H1 (cell line): ENCODE data around the gene ARID3B. TPM values are rescaled to one million over a fixed set of nuclear protein-coding genes. Genes with fewer than 3 reads are reported as not detected.

Experiments
- CTCF ChIA-PET: fragments of 300-600 bp; sonication (Branson Sonifier 250); formaldehyde crosslinking; loops from one replicate; lab custom pipeline; 2021; ENCODE audit not compliant: partially characterized antibody; lab: Charles Lee
- POLR2A ChIA-PET: fragments of 300-600 bp; sonication (Branson Sonifier 250); formaldehyde crosslinking; loops from one replicate; lab custom pipeline; 2021; ENCODE audit warnings: inconsistent platforms; ENCODE audit not compliant: partially characterized antibody; lab: Charles Lee
- DNase-seq, 2 experiments: peaks; one replicate each; pipeline versions ENCODE4 v3.0.0 to v3.0.0-alpha.2; 2010 to 2022; ENCODE audit warnings: low spot score in 2 of 2, low read depth in 1 of 2, mixed read lengths in 1 of 2
- FAIRE-seq: peaks from 2 replicates; lab custom pipeline; 2011; peaks lifted over from hg19 to GRCh38; lab: Jason Lieb, UNC
- H2AFZ ChIP-seq: 2 replicates; pipeline ENCODE4 v1.8.1; 2012; ENCODE audit warnings: low read length, inconsistent platforms
- H2AK5ac ChIP-seq: 2 replicates; pipeline ENCODE4 v1.6.1; 2013; ENCODE audit warnings: low read depth, low read length
- H2BK120ac ChIP-seq: replicated peaks from 2 replicates; pipeline ENCODE3; 2013; ENCODE audit warnings: low read depth, low read length, inconsistent platforms
- H2BK12ac ChIP-seq: 2 replicates; pipeline ENCODE4 v1.6.1; 2013; ENCODE audit warnings: low read depth, low read length
- H2BK15ac ChIP-seq: 2 replicates; pipeline ENCODE4 v1.6.1; 2013; ENCODE audit warnings: low read length
- H2BK20ac ChIP-seq: 2 replicates; pipeline ENCODE4 v1.6.1; 2013; ENCODE audit warnings: low read length
- H2BK5ac ChIP-seq: 2 replicates; pipeline ENCODE4 v1.6.1; 2013; ENCODE audit warnings: low read depth, low read length
- H3K14ac ChIP-seq: 2 replicates; pipeline ENCODE4 v1.6.1; 2013; ENCODE audit warnings: inconsistent platforms; ENCODE audit not compliant: insufficient read length
- H3K18ac ChIP-seq: 2 replicates; pipeline ENCODE4 v1.6.1; 2013; ENCODE audit warnings: low read length; ENCODE audit errors: extremely low read depth
- H3K23ac ChIP-seq: 2 replicates; pipeline ENCODE4 v1.6.1; 2013; ENCODE audit warnings: inconsistent platforms; ENCODE audit not compliant: insufficient read length
- H3K23me2 ChIP-seq: 2 replicates; pipeline ENCODE4 v1.6.1; 2013; ENCODE audit warnings: low read depth, low read length
- H3K27ac ChIP-seq: 2 replicates; pipeline ENCODE4 v1.6.1; 2011; ENCODE audit warnings: low read depth, low read length, inconsistent platforms
- H3K27me3 ChIP-seq, 4 experiments: replicated peaks in 1 of 4; 1 replicate in 1 of 4; 2 replicates in 3 of 4; pipeline versions ENCODE4 v1.6.1 to v1.8.1; 2011 to 2013; ENCODE audit warnings: low read length in 3 of 4, mild to moderate bottlenecking in 3 of 4, inconsistent platforms in 2 of 4, mixed read lengths in 2 of 4, moderate library complexity in 1 of 4; ENCODE audit not compliant: control insufficient read depth in 3 of 4, insufficient read depth in 3 of 4; ENCODE audit errors: extremely low read depth in 1 of 4
- H3K36me3 ChIP-seq, 4 experiments: 2 replicates each; pipeline versions ENCODE4 v1.6.1 to v1.8.1; 2011 to 2013; ENCODE audit warnings: mild to moderate bottlenecking in 4 of 4, low read length in 3 of 4, moderate library complexity in 2 of 4, control low read depth in 1 of 4, inconsistent platforms in 1 of 4; ENCODE audit not compliant: insufficient read depth in 4 of 4, control insufficient read depth in 2 of 4
- H3K4ac ChIP-seq: replicated peaks from 2 replicates; pipeline ENCODE3; 2013; ENCODE audit warnings: low read length, low read depth, mixed read lengths, inconsistent platforms; ENCODE audit not compliant: insufficient read length
- H3K4me1 ChIP-seq, 4 experiments: replicated peaks in 1 of 4; 1 replicate in 1 of 4; 2 replicates in 3 of 4; pipeline versions ENCODE4 v1.6.1 to v1.8.1; 2011 to 2013; ENCODE audit warnings: low read length in 3 of 4, inconsistent platforms in 2 of 4, mixed read lengths in 1 of 4; ENCODE audit not compliant: insufficient read depth in 4 of 4, control insufficient read depth in 3 of 4
- H3K4me2 ChIP-seq, 2 experiments: 2 replicates each; pipeline versions ENCODE4 v1.6.1 to v1.8.1; 2011 to 2013; ENCODE audit warnings: low read depth in 2 of 2, low read length in 2 of 2, control low read depth in 1 of 2, inconsistent platforms in 1 of 2, mild to moderate bottlenecking in 1 of 2; ENCODE audit not compliant: insufficient read depth in 1 of 2
- H3K4me3 ChIP-seq, 4 experiments: fragments of 200-600, 300-600 bp in 1 of 4; sonication (generic), shearing (Covaris generic), sonication (Bioruptor Twin) in 1 of 4; 2 replicates each; pipeline versions ENCODE4 v1.5.1 to v1.8.1; 2011 to 2016; ENCODE audit warnings: low read length in 4 of 4, low read depth in 3 of 4, control low read depth in 2 of 4, inconsistent platforms in 2 of 4, mild to moderate bottlenecking in 2 of 4, mixed read lengths in 1 of 4, moderate library complexity in 1 of 4; ENCODE audit not compliant: insufficient read depth in 2 of 4; ENCODE audit errors: extremely low read depth in 1 of 4
- H3K56ac ChIP-seq: replicated peaks from 2 replicates; pipeline ENCODE3; 2013; ENCODE audit warnings: low read depth, mild to moderate bottlenecking, mixed read lengths, low read length, inconsistent platforms; ENCODE audit not compliant: insufficient read length
- H3K79me1 ChIP-seq: 2 replicates; pipeline ENCODE4 v1.6.1; 2013; ENCODE audit warnings: low read depth, low read length, control low read depth
- H3K79me2 ChIP-seq, 2 experiments: 2 replicates each; pipeline versions ENCODE4 v1.6.1 to v1.8.1; 2012 to 2013; ENCODE audit warnings: low read length in 2 of 2, mild to moderate bottlenecking in 2 of 2, inconsistent platforms in 1 of 2; ENCODE audit not compliant: insufficient read depth in 2 of 2, control insufficient read depth in 1 of 2
- H3K9ac ChIP-seq, 4 experiments: replicated peaks in 1 of 4; 1 replicate in 1 of 4; 2 replicates in 3 of 4; pipeline versions ENCODE4 v1.6.1 to v1.8.1; 2011 to 2013; ENCODE audit warnings: low read depth in 3 of 4, low read length in 3 of 4, control low read depth in 2 of 4, mild to moderate bottlenecking in 2 of 4, moderate library complexity in 2 of 4, inconsistent platforms in 1 of 4; ENCODE audit errors: extremely low read depth in 1 of 4
- H3K9me3 ChIP-seq, 2 experiments: 2 replicates each; pipeline versions ENCODE4 v1.6.1 to v1.8.1; 2012 to 2013; ENCODE audit warnings: mild to moderate bottlenecking in 2 of 2, moderate library complexity in 2 of 2, control low read depth in 1 of 2, inconsistent platforms in 1 of 2, low read depth in 1 of 2, low read length in 1 of 2, mixed read lengths in 1 of 2; ENCODE audit not compliant: insufficient read depth in 2 of 2
- H4K20me1 ChIP-seq, 2 experiments: replicated peaks in 1 of 2; 2 replicates each; pipeline versions ENCODE3 to v1.8.1; 2011 to 2013; ENCODE audit warnings: inconsistent platforms in 2 of 2, low read length in 2 of 2, mild to moderate bottlenecking in 1 of 2; ENCODE audit not compliant: insufficient read depth in 2 of 2, control insufficient read depth in 1 of 2
- H4K5ac ChIP-seq: 2 replicates; pipeline ENCODE4 v1.6.1; 2013; ENCODE audit warnings: low read length, low read depth, mixed read lengths, inconsistent platforms; ENCODE audit not compliant: insufficient read length
- H4K8ac ChIP-seq: 2 replicates; pipeline ENCODE4 v1.8.0; 2013; ENCODE audit warnings: mild to moderate bottlenecking, moderate library complexity, low read length, inconsistent platforms; ENCODE audit not compliant: insufficient read depth; ENCODE audit errors: extremely low read depth
- H4K91ac ChIP-seq: replicated peaks from 2 replicates; pipeline ENCODE3; 2013; ENCODE audit warnings: low read length, mixed read lengths, inconsistent platforms; ENCODE audit not compliant: insufficient read length
- GABPA ChIP-seq: IDR thresholded peaks from 2 replicates; pipeline ENCODE4 v1.6.1; 2011; ENCODE audit warnings: mild to moderate bottlenecking, low read length, moderate library complexity, borderline replicate concordance; ENCODE audit not compliant: insufficient read depth
- GTF2F1 ChIP-seq: IDR thresholded peaks from 2 replicates; pipeline ENCODE4 v1.6.1; 2012; ENCODE audit warnings: low read depth, low read length, improper control_type of control experiment, borderline replicate concordance
- JUND ChIP-seq: IDR thresholded peaks from 2 replicates; pipeline ENCODE4 v1.6.1; 2011; ENCODE audit warnings: mild to moderate bottlenecking, improper control_type of control experiment, low read length
- NANOG ChIP-seq: IDR thresholded peaks from 2 replicates; pipeline ENCODE4 v1.6.1; 2011; ENCODE audit warnings: low read length, low read depth, mild to moderate bottlenecking, inconsistent platforms; ENCODE audit not compliant: insufficient read depth, poor library complexity, severe bottlenecking
- TBP ChIP-seq: IDR thresholded peaks from 2 replicates; pipeline ENCODE4 v1.6.1; 2011; ENCODE audit warnings: low read depth, low read length, improper control_type of control experiment
- TEAD4 ChIP-seq: IDR thresholded peaks from 2 replicates; pipeline ENCODE4 v1.6.1; 2012; ENCODE audit warnings: low read depth, low read length, inconsistent platforms, mixed read lengths
- WGBS, 2 experiments: shearing (Covaris generic) in 1 of 2; methylation state at CpG; one replicate each; pipeline versions ENCODE4 v1.1.6 to v1.1.7; 2013 to 2015; ENCODE audit warnings: low lambda C conversion rate in 2 of 2, mixed read lengths in 2 of 2, inconsistent platforms in 1 of 2, low coverage in 1 of 2, missing lambda C conversion rate in 1 of 2; ENCODE audit not compliant: insufficient replicate concordance in 2 of 2, insufficient coverage in 1 of 2, insufficient read length in 1 of 2; ENCODE audit errors: extremely low coverage in 1 of 2, missing lambda C conversion rate in 1 of 2; 5-methylcytosine and 5-hydroxymethylcytosine counted together
- polyA plus RNA-seq, 7 experiments: library from polyadenylated mRNA; depleted of rRNA in 3 of 7; stranded (reverse) in 5 of 7; unstranded in 2 of 7; fragments of >200 nt in 5 of 7; fragments of 200-250 nt in 2 of 7; gene quantifications; 1 replicate in 5 of 7; 2 replicates in 1 of 7; 4 replicates in 1 of 7; pipeline versions ENCODE4 v1.2.1 to v1.2.3, GENCODE V29; 2011 to 2013; ENCODE audit warnings: missing spikeins in 2 of 7, mixed read lengths in 2 of 7
- total RNA-seq: library from RNA; stranded (reverse); fragmentation: NEBNext Ultra II Directional; extraction: Animal tissue kit (Norgen Biotek cat#: 25700); gene quantifications from 2 replicates; pipeline ENCODE4 v1.2.1, GENCODE V29; 2021
- TF ChIP-seq, protein P1 (sequence below), 3 experiments: IDR thresholded peaks; 1 replicate in 2 of 3; 2 replicates in 1 of 3; pipeline versions ENCODE4 v1.5.1 to v1.6.1; 2011; ENCODE audit warnings: low read length in 3 of 3, mild to moderate bottlenecking in 3 of 3, inconsistent platforms in 2 of 3, low read depth in 1 of 3, moderate library complexity in 1 of 3; ENCODE audit not compliant: insufficient read depth in 1 of 3; ENCODE audit errors: control extremely low read depth in 1 of 3

The ARID3B gene
- total and polyA plus RNA-seq, 2 of the 8 experiments (the other 6 are each of a cell fraction or from before 2014, with no cell fraction given) = 81.0 to 115 TPM

DNA sequence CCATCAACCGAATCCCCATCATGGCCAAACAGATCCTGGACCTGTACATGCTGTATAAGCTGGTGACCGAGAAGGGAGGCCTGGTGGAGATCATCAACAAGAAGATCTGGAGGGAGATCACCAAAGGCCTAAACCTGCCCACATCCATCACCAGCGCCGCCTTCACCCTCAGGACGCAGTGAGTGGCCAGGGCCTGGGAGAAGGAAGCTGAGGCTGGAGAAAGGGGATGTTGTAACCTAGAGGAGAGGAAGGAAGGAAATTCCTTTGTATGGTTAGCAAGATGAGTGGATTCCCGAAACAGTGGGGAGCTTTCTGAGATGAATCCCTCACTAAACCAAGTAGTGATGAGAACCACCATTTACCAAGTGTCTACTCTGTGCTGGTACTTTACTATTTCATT, 48.8 kb downstream of the ARID3B start:
- peaks cover 0 to 6% (median 5%) of the 10 kb centered on the region in 4 experiments; a peak in 3 of 7 replicates for H3K4me1 ChIP-seq
- no peak overlapping the region for H2BK15ac ChIP-seq
- no peaks in the 10 kb centered on the region for H3K27me3 ChIP-seq
- 0 out of 2 replicates have a peak, but pooled peaks cover 10% of the 10 kb centered on the region for H3K79me1 ChIP-seq
- H3K4me3 ChIP-seq = no peak overlapping the region
- H2BK12ac ChIP-seq = no peak overlapping the region
- no peaks in the 10 kb centered on the region for H3K23me2 ChIP-seq
- H2AFZ ChIP-seq = no peak overlapping the region
- no peak overlapping the region for H3K14ac ChIP-seq
- H3K4ac ChIP-seq = no peak overlapping the region
- no peak overlapping the region for H3K4me2 ChIP-seq
- H3K36me3 ChIP-seq = peaks cover 35 to 71% (median 60%) of the 10 kb centered on the region in 4 experiments
- no peak overlapping the region for H2BK5ac ChIP-seq
- peaks cover 8 to 12% of the 10 kb centered on the region in 2 experiments for H4K20me1 ChIP-seq
- no peak for FAIRE-seq
- POLR2A ChIA-PET = interaction anchor here (1.2 to 3.9 kb wide), 5 partner anchors 9 to 27 kb away, joined by 3 to 32 read pairs (median 4); no protein-coding TSS in a partner anchor
- no peak overlapping the region for H2AK5ac ChIP-seq
- TF ChIP-seq GTF2F1 = no peak
- TF ChIP-seq, protein P1, sequence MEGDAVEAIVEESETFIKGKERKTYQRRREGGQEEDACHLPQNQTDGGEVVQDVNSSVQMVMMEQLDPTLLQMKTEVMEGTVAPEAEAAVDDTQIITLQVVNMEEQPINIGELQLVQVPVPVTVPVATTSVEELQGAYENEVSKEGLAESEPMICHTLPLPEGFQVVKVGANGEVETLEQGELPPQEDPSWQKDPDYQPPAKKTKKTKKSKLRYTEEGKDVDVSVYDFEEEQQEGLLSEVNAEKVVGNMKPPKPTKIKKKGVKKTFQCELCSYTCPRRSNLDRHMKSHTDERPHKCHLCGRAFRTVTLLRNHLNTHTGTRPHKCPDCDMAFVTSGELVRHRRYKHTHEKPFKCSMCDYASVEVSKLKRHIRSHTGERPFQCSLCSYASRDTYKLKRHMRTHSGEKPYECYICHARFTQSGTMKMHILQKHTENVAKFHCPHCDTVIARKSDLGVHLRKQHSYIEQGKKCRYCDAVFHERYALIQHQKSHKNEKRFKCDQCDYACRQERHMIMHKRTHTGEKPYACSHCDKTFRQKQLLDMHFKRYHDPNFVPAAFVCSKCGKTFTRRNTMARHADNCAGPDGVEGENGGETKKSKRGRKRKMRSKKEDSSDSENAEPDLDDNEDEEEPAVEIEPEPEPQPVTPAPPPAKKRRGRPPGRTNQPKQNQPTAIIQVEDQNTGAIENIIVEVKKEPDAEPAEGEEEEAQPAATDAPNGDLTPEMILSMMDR (IDR thresholded peaks at IDR 0.05; ENCODE audit: control extremely low read depth in 1 of 3, insufficient read depth in 1 of 3, low read depth in 1 of 3, low read length in 3 of 3) = no peak
- TF ChIP-seq TBP = no peak
- TF ChIP-seq JUND = no peak
- no peak for TF ChIP-seq NANOG
- no peak for TF ChIP-seq GABPA
- TF ChIP-seq TEAD4 = no peak
- H3K23ac ChIP-seq = no peak overlapping the region
- no peak overlapping the region for H3K56ac ChIP-seq
- H3K79me2 ChIP-seq = 0 out of 4 replicates have a peak, but pooled peaks cover 0 to 4% of the 10 kb centered on the region in 2 experiments
- no peak overlapping the region for H3K9ac ChIP-seq
- no peak overlapping the region for H4K8ac ChIP-seq
- H2BK20ac ChIP-seq = no peak overlapping the region
- H3K9me3 ChIP-seq = no peaks in the 10 kb centered on the region
- no peak overlapping the region for H4K5ac ChIP-seq
- WGBS, 2 experiments = 90% methylated on average over 6 of the region's 6 CpGs; no CpG with 5 or more reads in 1 of the 2 experiments
- no peak overlapping the region for H4K91ac ChIP-seq
- no peak for DNase-seq
- CTCF ChIA-PET = interaction anchor here (1.1 to 1.2 kb wide), 2 partner anchors 10 to 44 kb away, joined by 3 to 4 read pairs; no protein-coding TSS in a partner anchor
- no peak overlapping the region for H3K18ac ChIP-seq
- no peak overlapping the region for H2BK120ac ChIP-seq
- no peak overlapping the region for H3K27ac ChIP-seq
